ENCODE data around the gene SORT1.

SORT1 gene

GRCh38 chr1:109367626-109368025 lies 30.1 kb downstream of the SORT1 start:
- Histone ChIP-seq H3K4me3 (replicated peaks; ENCODE audit: low read depth, low read length) (no peak overlapping the region), H3K27me3 (replicated peaks; ENCODE audit: control insufficient read depth, insufficient read depth, low read length) (no peaks in the 10 kb centered on the region), H3K36me3 (ENCODE audit: control insufficient read depth, insufficient read depth, low read length) (no peaks in the 10 kb centered on the region)
- no peak for TF ChIP-seq CTCF (IDR thresholded peaks at IDR 0.05; ENCODE audit: insufficient read depth, low read length, poor library complexity, severe bottlenecking)
- DNase-seq (ENCODE audit: extremely low read depth, insufficient read length), result no peak

- no peak for DNase-seq (ENCODE audit: extremely low read depth, insufficient read length)
These were observed 32.0 kb downstream of the SORT1 start for GRCh38 chr1:109365642-109366204.

GRCh38 chr1:109361649-109362048 lies 36.1 kb downstream of the SORT1 start:
- no peak for TF ChIP-seq CTCF (IDR thresholded peaks at IDR 0.05; ENCODE audit: insufficient read depth, low read length, poor library complexity, severe bottlenecking)
- Histone ChIP-seq H3K4me3 (replicated peaks; ENCODE audit: low read depth, low read length) (no peak overlapping the region), H3K27me3 (replicated peaks; ENCODE audit: control insufficient read depth, insufficient read depth, low read length) (no peaks in the 10 kb centered on the region), H3K36me3 (ENCODE audit: control insufficient read depth, insufficient read depth, low read length) (no peaks in the 10 kb centered on the region)
- no peak for DNase-seq (ENCODE audit: extremely low read depth, insufficient read length)

More at GRCh38 chr1:109365642-109366204, 32.0 kb downstream of the SORT1 start:
- TF ChIP-seq CTCF (IDR thresholded peaks at IDR 0.05; ENCODE audit: insufficient read depth, low read length, poor library complexity, severe bottlenecking), result no peak
- H3K36me3 ChIP-seq (ENCODE audit: control insufficient read depth, insufficient read depth, low read length), result no peaks in the 10 kb centered on the region
- no peak overlapping the region for H3K4me3 ChIP-seq (replicated peaks; ENCODE audit: low read depth, low read length)
- H3K27me3 ChIP-seq (replicated peaks; ENCODE audit: control insufficient read depth, insufficient read depth, low read length), result no peaks in the 10 kb centered on the region

GRCh38 chr1:109361069-109361468 lies 36.6 kb downstream of the SORT1 start:
- Histone ChIP-seq H3K4me3 (replicated peaks; ENCODE audit: low read depth, low read length) (no peak overlapping the region), H3K36me3 (ENCODE audit: control insufficient read depth, insufficient read depth, low read length) (no peaks in the 10 kb centered on the region), H3K27me3 (replicated peaks; ENCODE audit: control insufficient read depth, insufficient read depth, low read length) (no peaks in the 10 kb centered on the region)
- DNase-seq (ENCODE audit: extremely low read depth, insufficient read length), result no peak
- no peak for TF ChIP-seq CTCF (IDR thresholded peaks at IDR 0.05; ENCODE audit: insufficient read depth, low read length, poor library complexity, severe bottlenecking)

- no peak for TF ChIP-seq CTCF (IDR thresholded peaks at IDR 0.05; ENCODE audit: insufficient read depth, low read length, poor library complexity, severe bottlenecking)
- no peak for DNase-seq (ENCODE audit: extremely low read depth, insufficient read length)
- Histone ChIP-seq H3K27me3 (replicated peaks; ENCODE audit: control insufficient read depth, insufficient read depth, low read length) (no peaks in the 10 kb centered on the region), H3K36me3 (ENCODE audit: control insufficient read depth, insufficient read depth, low read length) (no peaks in the 10 kb centered on the region), H3K4me3 (replicated peaks; ENCODE audit: low read depth, low read length) (no peak overlapping the region)
These were observed 40.1 kb downstream of the SORT1 start for GRCh38 chr1:109357616-109358015.

GRCh38 chr1:109356915-109357314 lies 40.8 kb downstream of the SORT1 start:
- H3K4me3 ChIP-seq (replicated peaks; ENCODE audit: low read depth, low read length), result no peak overlapping the region
- no peaks in the 10 kb centered on the region for H3K36me3 ChIP-seq (ENCODE audit: control insufficient read depth, insufficient read depth, low read length)
- DNase-seq (ENCODE audit: extremely low read depth, insufficient read length), result no peak
- no peaks in the 10 kb centered on the region for H3K27me3 ChIP-seq (replicated peaks; ENCODE audit: control insufficient read depth, insufficient read depth, low read length)
- no peak for TF ChIP-seq CTCF (IDR thresholded peaks at IDR 0.05; ENCODE audit: insufficient read depth, low read length, poor library complexity, severe bottlenecking)

Data from GM06990 (cell line).